HG03460 (cell line): Measurements from ENCODE around the gene NFATC1.
A peak's percentile ranks its signal among the peaks of the same experiment; 100 is the strongest.

ENCODE experiments used
- ATAC-seq: cut with Tn5 transposase; IDR thresholded peaks from one replicate; pipeline ENCODE4 v1.9.1; 2021; ENCODE audit not compliant: unreplicated experiment

NFATC1 gene

DNA sequence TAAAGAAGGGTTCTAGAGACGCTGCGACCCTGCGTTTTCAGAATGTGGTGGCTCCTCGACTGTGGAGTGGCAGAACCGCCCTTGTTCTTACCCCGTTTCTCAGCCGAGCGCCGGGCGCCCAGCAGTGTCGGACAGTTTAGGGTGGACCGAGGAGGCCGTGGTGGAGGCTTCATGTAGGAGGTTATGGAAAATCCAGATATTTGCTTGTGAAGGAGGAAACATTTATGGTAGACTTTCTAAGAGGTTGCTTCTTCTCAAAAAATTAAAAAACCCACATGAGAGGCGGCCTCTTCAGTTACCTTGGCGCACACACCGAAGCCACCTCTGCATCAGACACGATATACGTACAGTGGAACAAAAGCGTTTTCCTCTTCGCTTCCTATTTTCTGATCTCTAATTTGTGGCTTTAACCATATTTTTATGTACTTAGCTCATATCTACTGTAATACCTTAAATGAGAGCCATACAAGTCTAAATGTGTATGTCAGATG is 120.8 kb downstream of the NFATC1 start:
- ATAC-seq = no peak

DNA sequence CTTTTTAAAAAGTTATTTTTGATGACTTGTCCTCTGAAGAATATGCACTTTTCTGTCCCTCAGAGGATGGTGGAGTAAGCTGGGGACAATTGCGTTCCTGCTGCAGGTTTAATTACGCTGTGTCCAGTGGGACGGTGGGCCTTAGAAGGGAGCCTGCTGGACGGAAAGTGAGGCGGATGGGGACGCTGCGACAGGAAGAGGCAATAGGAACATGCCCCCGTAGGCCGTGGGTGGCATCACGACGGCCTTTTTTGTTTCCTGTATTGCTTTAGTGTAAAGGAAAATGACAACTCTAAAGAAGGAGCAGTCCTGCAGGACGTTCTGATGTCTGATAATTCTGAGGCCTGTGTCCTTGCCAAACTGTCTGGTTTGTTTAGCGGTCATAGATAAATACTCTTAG is 121.6 kb downstream of the NFATC1 start:
- ATAC-seq = no peak

DNA sequence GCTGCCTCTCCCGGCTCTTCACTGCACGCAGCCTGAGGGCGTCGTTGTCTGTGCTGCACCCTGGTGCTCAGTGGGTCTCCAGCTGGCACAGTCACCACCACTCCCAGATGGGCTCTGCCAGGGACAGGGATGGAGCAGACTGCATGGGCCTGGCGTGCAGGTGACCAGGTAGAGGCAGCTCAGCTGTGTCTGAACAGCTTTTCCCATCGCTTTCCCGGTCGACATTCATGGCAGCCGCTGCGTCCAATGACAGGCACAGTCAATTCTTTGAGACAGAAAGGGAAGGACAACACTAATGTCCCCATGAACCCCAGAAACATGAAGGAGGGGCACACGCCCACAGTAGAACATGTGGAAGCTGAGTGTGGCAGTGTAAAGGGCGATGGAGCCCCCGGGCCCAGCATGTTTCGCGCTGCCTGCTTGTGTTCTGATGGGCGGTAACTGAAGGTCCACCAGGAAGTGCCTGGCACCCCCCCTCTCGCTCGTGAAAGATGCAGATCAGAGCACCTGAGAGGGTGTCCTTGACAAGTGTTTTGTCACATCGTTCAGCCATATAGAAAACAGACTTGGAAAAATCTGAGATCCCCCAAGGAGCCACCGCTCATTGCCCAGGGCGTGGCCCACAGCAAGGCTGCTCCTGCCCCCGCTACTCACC is 122.4 kb downstream of the NFATC1 start:
- ATAC-seq = no peak

DNA sequence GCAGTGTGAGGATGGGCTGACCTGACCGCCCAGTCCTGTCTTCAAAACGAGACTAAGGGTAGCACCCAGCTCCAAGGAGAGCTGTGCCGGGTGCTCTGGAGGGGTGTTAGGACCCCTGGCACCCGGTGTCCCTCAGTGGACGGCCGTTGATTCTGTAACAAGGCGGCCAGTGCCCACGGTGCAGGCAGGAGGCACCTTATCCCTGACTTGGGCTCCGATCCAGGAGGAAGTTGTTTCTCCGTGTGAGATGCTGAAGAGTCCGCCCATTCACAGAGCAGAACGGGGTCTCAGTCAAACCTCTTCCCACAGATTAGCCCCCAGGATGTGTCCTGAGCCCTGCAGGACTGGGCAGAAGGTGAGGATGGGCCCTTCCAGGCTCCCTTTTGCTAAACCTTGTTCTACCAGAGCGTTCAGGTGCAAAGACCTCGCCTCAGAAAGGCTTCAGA is 123.0 kb downstream of the NFATC1 start:
- no peak for ATAC-seq

DNA sequence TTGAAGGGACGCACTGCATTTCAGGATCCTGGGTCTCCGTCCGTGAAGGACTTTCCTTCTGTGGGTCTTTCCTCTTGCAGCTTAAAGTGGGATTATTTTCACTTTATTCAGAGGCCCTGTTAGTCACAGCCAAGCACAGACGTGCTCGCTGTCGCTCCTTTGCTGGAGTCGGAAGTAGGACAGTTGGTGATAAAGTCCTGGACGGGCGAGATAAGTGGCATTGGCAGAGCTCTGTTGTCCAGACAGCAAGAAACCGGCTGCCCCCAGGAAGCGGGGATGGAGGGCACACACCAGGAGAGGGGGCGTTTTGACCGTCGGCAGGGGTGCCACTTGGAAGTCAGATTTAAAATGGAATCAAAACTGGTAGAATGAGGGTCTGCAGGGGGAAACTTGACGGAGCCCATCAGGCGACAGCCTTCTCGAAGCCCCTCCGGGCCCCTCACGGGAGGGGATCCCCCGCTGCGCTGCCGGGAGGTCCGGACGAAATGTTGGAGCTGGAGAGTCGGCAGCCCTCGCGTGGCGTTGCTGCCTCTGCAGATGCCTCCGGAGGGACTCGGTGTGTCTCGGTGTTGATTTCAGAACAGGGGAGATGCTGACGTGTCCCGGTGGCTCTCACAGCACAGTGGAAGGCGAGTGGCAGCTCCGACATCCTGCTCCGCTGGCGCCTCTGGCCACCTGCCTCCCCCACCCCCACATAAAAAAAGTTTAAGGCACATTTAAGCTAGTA is 124.2 kb downstream of the NFATC1 start:
- ATAC-seq = no peak

DNA sequence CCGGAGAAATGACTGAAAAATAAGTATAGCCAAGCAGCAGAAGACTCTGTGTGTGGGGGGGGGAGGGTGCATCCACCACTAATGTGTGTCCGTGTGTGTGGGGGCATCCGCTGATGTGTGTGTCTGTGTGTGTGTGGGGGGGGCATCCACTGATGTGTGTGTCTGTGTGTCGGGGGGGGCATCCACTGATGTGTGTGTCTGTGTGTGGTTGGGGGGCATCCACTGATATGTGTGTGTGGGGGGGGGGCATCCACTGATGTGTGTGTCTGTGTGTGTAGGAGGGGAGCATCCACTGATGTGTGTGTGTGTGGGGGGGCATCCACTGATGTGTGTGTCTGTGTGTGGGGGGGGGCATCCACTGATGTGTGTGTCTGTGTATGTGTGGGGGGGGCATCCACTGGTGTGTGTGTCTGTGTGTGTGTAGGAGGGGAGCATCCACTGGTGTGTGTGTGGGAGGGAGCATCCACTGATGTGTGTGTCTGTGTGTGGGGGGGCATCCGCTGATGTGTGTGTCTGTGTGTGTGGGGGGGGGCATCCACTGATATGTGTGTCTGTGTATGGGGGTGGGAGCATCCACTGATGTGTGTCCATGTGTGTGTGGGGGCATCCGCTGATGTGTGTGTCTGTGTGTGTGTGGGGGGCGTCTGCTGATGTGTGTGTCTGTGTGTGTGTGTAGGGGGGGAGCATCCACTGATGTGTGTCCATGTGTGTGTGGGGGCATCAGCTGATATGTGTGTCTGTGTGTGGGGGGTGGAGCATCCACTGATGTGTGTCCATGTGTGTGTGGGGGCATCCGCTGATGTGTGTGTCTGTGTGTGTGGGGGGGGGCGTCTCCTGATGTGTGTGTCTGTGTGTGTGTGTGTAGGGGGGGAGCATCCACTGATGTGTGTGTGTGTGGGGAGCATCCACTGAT is 125.0 kb downstream of the NFATC1 start:
- no peak for ATAC-seq

- ATAC-seq = no peak
Measured at GRCh38 chr18:79521416-79522205, 125.9 kb downstream of the NFATC1 start.

DNA sequence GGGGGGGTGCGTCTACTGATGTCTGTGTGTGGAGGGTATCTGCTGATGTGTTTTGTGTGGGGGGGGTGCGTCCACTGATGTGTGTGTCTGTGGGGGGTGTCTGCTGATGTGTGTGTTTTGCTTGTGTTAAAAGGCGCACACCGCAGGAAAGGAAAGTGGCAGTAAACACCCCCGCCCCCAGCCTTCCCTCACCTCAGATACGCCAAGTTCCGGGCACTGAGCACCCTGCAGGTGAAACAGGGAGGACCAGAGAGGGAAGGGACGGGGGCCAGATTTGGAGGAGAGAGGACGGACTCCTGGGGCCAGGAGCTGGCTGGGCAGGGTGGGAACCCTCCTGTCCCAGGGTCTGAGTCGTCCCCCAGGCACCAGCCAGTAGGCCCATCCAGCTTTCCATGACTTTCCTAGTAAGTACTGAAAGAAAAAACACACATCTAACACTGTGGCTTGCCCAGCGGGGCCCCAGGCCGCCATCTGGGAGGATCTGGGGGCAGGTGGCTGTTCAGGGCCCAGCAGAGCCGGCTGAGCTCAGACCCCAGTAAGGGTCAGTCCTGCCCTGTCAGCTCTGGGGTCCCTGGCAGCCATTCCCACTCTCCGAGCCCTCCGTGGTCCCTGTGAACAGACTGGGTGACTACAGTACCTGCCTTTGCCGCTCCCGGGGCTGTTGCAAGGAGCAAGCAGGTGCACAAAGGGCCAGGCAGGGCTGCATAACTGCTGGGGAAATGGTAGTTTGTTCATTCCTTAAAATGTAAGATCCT is 126.9 kb downstream of the NFATC1 start:
- ATAC-seq = no peak

- ATAC-seq = peak; percentile 40
Measured at GRCh38 chr18:79523206-79523735, 127.5 kb downstream of the NFATC1 start.

- ATAC-seq = peak; percentile 63
Measured at GRCh38 chr18:79523736-79524180, 128.0 kb downstream of the NFATC1 start.

DNA sequence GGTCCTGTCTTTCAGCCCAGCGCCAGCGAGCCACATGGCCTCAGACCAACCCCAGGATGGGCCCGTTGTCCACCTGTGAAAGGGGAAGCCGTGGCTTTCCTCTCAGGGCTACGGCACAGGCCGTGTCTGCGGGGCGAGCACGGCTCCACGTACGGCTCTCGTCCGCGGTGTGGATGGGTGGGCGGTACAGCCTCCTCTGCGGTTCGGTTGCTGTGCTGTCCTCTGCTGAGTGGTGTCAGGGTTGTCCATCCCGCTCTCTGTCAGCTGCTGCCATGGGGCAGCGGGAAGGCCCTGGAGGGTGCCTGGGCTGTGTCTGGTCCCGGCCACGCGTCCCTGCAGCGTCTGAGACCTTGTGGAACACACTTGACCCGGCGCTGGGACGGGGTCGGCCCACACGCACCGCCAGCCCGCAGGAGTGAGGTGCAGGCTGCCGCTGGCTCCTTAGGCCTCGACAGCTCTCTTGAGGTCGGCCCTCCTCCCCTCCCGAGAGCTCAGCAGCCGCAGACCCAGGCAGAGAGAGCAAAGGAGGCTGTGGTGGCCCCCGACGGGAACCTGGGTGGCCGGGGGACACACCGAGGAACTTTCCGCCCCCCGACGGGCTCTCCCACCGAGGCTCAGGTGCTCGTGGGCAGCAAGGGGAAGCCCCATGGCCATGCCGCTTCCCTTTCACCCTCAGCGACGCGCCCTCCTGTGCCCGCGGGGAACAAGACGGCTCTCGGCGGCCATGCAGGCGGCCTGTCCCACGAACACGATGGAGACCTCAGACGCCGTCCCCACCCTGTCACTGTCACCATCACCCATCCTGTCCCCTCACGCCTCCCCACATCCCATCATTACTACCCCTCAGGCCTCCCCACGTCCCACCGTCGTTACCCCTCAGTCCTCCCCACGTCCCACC is 128.7 kb downstream of the NFATC1 start:
- peak; percentile 22 for ATAC-seq

DNA sequence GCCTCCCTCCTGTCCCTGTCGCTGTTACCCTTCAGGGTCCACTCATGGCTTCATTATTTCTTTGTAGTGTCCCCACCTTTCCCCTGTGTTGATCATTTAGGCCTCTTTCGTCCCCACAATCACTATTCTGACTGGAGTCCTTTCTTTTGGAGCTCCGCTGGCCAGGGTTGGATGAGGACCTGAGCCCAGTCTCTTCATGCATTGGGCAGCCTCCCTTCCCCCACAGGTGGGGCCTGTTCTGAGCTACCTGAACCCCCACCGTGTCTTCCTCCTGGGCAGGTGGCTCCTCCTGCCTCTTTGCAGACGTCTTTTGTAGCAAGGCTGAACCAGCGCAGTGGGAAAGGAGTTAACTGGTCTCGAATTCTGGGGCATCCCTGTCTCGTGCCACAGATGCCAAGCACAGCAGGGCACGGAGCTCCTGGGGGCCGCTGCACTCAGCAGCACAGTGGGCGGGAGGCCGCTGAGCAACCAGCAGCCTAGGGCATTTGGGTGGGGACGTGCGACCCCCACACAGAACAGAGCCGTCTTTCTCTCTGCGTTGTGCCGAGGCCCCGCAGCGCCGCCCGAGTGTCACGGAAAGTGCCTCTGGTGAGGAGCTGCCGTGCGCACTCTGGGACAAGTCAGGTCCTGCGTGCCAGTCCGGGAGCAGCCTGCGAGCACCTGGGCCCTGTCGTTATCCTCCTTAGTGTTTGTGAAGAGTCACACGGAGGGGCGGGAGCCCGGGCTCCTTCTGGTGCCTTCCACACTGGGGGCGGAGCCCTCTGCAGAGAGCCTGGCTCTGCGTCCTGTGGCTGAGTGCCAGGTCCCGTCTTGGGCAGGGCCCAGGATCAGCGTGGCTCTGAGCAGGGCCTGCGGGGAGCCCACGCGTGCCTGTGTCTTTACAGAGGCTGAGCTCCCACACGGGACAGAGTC is 130.1 kb downstream of the NFATC1 start:
- ATAC-seq = no peak

DNA sequence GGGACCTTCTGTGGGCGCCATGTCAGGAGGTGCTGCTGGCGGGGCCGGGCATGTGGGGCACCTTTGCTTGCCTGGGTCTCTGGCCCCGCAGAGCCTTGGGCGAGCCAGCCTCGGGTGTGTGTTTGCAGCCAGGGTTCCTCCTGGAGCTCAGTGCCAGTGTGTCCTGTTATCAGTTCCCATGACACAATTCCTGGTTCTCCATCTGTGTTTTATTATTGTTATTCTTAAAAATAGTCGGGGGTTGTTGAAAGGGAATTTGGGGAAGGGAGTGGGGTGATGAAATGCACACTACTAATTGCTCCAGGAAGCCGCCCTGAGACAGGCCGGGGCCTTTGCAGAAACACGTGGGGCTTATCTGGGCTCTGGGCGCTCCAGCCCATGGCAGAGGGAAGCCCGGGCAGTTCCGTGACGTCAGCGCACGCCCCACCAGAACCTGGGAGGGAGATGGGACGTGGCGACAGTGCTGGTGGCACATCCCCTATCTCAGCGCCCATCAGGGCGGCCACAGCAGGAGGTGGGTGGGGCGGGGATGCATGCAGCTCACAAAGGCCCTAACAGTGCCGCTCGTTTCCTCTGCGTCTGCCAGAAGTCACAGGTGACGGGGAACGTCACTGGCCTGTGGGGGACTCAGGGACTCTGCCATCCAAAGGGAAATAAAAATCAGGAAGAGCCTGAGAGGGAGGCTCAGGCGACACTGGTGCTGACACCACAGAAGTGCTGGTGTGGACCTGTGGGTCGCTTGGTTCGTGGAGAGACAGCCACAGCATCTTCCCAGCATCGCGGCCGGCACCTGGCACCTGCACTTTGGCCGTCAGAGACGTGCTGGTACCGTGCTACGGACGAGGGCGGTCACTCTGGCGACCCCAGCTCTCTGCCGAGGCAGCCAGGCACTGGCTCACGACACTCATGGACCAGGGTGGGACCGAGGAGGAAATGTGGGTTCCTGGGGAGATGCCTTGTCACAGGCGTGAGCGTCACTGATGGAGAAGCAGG is 131.0 kb downstream of the NFATC1 start:
- ATAC-seq = no peak

GRCh38 chr18:79527656-79528315 is 132.1 kb downstream of the NFATC1 start:
- ATAC-seq = no peak

DNA sequence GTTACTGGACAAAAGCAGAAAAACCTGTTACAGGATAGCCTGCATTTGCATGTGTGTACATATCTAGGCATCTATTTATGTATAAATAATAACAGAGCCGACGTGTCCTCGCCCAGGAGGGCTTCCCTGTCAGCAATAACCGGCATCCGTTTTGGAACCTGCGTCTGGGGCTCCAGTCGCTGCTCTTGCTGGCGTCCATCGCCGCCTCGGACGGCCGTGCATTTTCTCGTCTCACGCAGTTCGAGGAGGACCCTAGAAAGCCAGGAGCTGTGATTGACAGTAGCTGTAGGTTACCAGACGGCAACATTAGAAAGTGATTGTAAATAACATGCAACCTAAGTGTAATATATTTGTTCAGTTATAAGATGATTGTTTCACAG is 132.6 kb downstream of the NFATC1 start:
- no peak for ATAC-seq

- ATAC-seq = no peak
Measured at GRCh38 chr18:79528846-79529245, 133.1 kb downstream of the NFATC1 start.
